Spinal cord (tissue), 10 donors: ENCODE measurements around the gene HNRNPM. TPM values are rescaled to one million over a fixed set of nuclear protein-coding genes. Genes with fewer than 3 reads are reported as not detected.

ENCODE experiments used
- DNase-seq, 6 donors: peaks; one replicate each; pipeline versions ENCODE4 v3.0.0 to v3.0.0-alpha.2; 2013 to 2015; ENCODE audit warnings: low spot score in 6 of 6, low read depth in 4 of 6
- H3K27ac ChIP-seq: one replicate; pipeline ENCODE4 v1.5.1; 2013; ENCODE audit warnings: low read depth, low read length, control low read depth
- H3K27me3 ChIP-seq: one replicate; pipeline ENCODE4 v1.6.1; 2013; ENCODE audit warnings: low read length; ENCODE audit not compliant: control insufficient read depth, insufficient read depth
- H3K36me3 ChIP-seq: one replicate; pipeline ENCODE4 v1.6.1; 2013; ENCODE audit warnings: low read length; ENCODE audit not compliant: control insufficient read depth, insufficient read depth
- H3K4me1 ChIP-seq: one replicate; pipeline ENCODE4 v1.6.1; 2013; ENCODE audit warnings: low read length; ENCODE audit not compliant: control insufficient read depth, insufficient read depth
- H3K4me3 ChIP-seq: one replicate; pipeline ENCODE4 v1.5.1; 2013; ENCODE audit warnings: low read depth, low read length, control low read depth
- H3K9me3 ChIP-seq: one replicate; pipeline ENCODE4 v1.6.1; 2013; ENCODE audit warnings: low read length; ENCODE audit not compliant: control insufficient read depth, insufficient read depth
- WGBS: methylation state at CpG from one replicate; pipeline ENCODE4 v1.1.5; 2013; ENCODE audit warnings: missing lambda C conversion rate; ENCODE audit not compliant: insufficient coverage; 5-methylcytosine and 5-hydroxymethylcytosine counted together
- long read RNA-seq, 4 donors: transcript quantifications; one replicate each; lab custom pipeline, GENCODE V29; 2026
- polyA plus RNA-seq, 2 donors: library from polyadenylated mRNA; unstranded; fragments of 120-200 nt; gene quantifications; one replicate each; pipeline ENCODE4 v1.2.1, GENCODE V29; 2013; ENCODE audit not compliant: insufficient read length in 2 of 2
- total RNA-seq, 2 donors: library from RNA; depleted of rRNA in 1 of 2; stranded (reverse); fragments of 120-200 nt in 1 of 2; fragments of >200 nt in 1 of 2; gene quantifications; one replicate each; pipeline versions ENCODE4 v1.2.3 to v1.2.4, GENCODE V29; 2013 to 2014
- donor health status: healthy.

Gene HNRNPM, protein sequence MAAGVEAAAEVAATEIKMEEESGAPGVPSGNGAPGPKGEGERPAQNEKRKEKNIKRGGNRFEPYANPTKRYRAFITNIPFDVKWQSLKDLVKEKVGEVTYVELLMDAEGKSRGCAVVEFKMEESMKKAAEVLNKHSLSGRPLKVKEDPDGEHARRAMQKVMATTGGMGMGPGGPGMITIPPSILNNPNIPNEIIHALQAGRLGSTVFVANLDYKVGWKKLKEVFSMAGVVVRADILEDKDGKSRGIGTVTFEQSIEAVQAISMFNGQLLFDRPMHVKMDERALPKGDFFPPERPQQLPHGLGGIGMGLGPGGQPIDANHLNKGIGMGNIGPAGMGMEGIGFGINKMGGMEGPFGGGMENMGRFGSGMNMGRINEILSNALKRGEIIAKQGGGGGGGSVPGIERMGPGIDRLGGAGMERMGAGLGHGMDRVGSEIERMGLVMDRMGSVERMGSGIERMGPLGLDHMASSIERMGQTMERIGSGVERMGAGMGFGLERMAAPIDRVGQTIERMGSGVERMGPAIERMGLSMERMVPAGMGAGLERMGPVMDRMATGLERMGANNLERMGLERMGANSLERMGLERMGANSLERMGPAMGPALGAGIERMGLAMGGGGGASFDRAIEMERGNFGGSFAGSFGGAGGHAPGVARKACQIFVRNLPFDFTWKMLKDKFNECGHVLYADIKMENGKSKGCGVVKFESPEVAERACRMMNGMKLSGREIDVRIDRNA
- total RNA-seq, result 10 to 100 TPM; 54.8 to 69.2 TPM
- polyA plus RNA-seq, result 100 to 1,000 TPM; 230 to 258 TPM
- long read RNA-seq, donor 1, transcript HNRNPM-216 (1 exons, 1,809 nt), result major isoform, 43 of 84 reads
- long read RNA-seq, donor 1, partial matches to known transcripts, result 18 of 84 reads
- long read RNA-seq, donor 1, other reads (novel, unspliced or antisense), result 22 of 84 reads
- long read RNA-seq, donor 2, transcript HNRNPM-216 (1 exons, 1,809 nt), result major isoform, 6 of 17 reads
- long read RNA-seq, donor 2, partial matches to known transcripts, result 11 of 17 reads
- long read RNA-seq, donor 2, other reads (novel, unspliced or antisense), result 0 of 17 reads
- long read RNA-seq, donor 3, transcript HNRNPM-216 (1 exons, 1,809 nt), result major isoform, 18 of 31 reads
- long read RNA-seq, donor 3, partial matches to known transcripts, result 8 of 31 reads
- long read RNA-seq, donor 3, other reads (novel, unspliced or antisense), result 5 of 31 reads
- long read RNA-seq, donor 4, transcript HNRNPM-216 (1 exons, 1,809 nt), result major isoform, 45 of 88 reads
- long read RNA-seq, donor 4, partial matches to known transcripts, result 22 of 88 reads
- long read RNA-seq, donor 4, other reads (novel, unspliced or antisense), result 21 of 88 reads

DNA sequence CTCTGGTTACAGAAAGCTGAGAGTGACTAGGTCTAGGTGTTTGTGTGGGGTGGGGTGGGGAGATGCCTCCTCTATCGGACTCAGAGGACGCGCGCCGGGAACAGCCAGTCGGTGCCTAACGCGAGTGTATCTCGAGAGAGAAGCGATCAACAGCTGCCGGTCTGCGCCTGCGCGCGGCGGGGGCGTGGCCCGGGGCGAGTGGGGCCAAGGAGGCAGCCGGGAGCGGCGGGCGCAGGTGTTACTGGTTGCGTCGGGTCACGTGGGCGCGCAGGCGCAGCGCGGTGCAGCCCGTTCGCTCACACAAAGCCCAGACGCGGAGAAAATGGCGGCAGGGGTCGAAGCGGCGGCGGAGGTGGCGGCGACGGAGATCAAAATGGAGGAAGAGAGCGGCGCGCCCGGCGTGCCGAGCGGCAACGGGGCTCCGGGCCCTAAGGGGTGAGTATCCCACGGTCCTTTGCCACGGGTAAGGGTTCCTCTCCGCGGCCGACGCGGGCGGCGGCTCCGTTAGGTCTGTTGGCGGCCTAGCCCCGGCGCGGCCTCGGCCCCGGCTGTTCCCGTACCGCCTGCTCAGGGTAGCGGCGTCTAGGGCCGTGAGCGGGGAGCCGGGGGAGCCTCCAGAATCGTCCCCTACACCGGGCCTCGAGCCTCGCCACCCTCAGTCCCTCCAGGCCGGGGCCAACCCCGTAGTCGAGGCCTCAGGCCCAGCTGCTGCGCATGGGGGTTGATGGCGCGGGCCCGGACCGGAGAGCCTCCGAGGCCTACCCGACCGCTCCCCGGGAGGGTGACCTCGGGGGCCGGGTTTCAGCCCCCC, at the start of gene HNRNPM:
HNRNPM (plus strand) TSS at position 299 of the 811 bp plus-strand sequence; CDS start at position 323, 24 bp downstream.
- no peaks in the 10 kb centered on the region for H3K27me3 ChIP-seq
- no peaks in the 10 kb centered on the region for H3K9me3 ChIP-seq
- peaks cover 22% of the 10 kb centered on the region for H3K4me1 ChIP-seq
- H3K4me3 ChIP-seq, result peak within 1 kb of the TSS; percentile 87
- under 1% methylated on average over 87 of the region's 93 CpGs for WGBS
- peaks cover 18% of the 10 kb centered on the region for H3K36me3 ChIP-seq
- DNase-seq, result peak; percentile 87 to 99 (median 96)
- H3K27ac ChIP-seq, result peak within 1 kb of the TSS; percentile 85

DNA sequence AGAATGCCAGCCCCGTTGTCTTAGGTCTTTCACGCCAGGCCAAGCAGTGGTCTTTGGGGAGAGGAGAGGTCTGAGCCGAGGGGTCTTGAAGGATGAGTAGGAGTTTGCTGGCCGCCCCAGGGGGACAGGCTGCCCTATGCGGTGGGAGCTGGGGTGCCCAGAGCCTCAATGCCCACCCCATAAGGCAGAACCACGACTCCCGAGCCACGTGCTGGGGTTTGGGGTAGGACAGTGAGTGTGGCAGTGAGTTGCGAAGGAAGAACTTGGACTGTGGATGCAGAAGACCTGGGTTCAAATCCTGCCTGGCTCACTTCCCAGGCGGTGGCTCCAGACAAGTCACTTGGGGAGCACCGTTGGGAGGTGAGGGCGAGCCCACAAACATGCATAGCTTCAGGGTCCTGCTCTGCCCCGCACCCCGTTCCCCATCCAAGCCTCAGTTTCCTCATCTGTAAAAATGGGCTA, 49.1 kb upstream of the HNRNPM start:
- DNase-seq, result no peak
- WGBS, result 88% methylated on average over 11 of the region's 14 CpGs
- no peaks in the 10 kb centered on the region for H3K9me3 ChIP-seq
- H3K27ac ChIP-seq, result no peak overlapping the region
- no peak overlapping the region for H3K4me3 ChIP-seq
- no peaks in the 10 kb centered on the region for H3K27me3 ChIP-seq
- peaks cover 77% of the 10 kb centered on the region for H3K4me1 ChIP-seq
- peaks cover 86% of the 10 kb centered on the region for H3K36me3 ChIP-seq

- WGBS, result 89% methylated on average over 7 of the region's 7 CpGs
- H3K27ac ChIP-seq, result no peak overlapping the region
- H3K4me3 ChIP-seq, result no peak overlapping the region
- H3K4me1 ChIP-seq, result peaks cover 71% of the 10 kb centered on the region
- H3K36me3 ChIP-seq, result peaks cover 88% of the 10 kb centered on the region
- DNase-seq, result no peak
- H3K27me3 ChIP-seq, result no peaks in the 10 kb centered on the region
- H3K9me3 ChIP-seq, result no peaks in the 10 kb centered on the region
These were observed 48.6 kb upstream of the HNRNPM start for GRCh38 chr19:8396185-8396562.

DNA sequence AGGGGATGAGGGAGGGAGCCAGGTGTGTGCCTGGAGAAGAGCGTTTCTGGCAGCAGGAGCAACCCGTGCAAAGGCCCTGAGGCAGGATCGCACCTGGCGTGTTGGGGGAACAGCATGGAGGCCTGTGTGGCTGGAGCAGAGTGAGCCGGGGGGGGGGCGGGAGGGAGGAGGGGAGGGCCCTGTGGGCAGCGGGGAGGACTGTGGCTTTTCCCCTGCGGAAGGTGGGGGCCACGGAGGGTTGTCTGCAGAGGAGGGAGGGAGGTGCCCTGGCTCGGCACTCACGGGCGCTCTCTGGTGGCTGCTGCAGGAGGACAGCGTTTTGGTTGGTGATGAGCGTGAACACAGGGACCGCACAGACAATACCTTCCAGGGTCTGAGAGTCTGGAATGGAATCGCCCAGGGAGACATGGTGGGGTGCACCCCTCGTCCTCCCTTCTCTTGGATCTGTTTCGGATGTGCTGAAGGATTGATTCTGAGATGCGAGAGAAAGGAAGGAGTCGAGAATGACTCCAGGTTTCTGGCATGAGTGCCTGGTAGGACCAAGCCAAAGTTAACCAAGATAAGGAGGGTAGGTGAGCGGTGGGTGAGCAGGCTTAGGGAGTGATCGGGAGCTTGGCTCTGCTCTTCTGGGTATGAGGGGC, 48.1 kb upstream of the HNRNPM start:
- Histone ChIP-seq H3K9me3 (no peaks in the 10 kb centered on the region), H3K27me3 (no peaks in the 10 kb centered on the region), H3K36me3 (peaks cover 85% of the 10 kb centered on the region), H3K4me1 (peaks cover 66% of the 10 kb centered on the region), H3K4me3 (no peak overlapping the region), H3K27ac (no peak overlapping the region)
- 58% methylated on average over 21 of the region's 22 CpGs for WGBS
- peak in 2 of 6 donors; percentile 19 to 51 for DNase-seq

DNA sequence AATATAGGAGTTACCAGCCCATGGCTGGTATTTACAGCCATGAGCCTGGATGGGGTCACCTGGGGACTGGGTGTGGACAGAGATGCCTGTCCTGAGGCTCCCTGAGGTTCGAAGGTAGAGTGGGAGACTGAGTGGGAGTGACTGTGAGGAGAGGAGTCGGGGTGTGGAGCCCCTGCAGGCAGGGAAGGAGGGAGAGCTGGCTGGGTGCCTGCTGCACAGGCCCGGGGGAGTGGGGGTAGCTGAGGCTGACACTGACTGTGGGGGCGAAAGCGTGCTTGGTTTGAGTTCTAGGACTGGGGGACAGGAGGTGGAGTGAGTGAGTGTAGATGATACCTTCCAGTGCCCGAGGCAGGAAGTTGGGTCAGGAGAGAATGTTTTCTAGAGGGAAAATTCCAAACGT, 47.5 kb upstream of the HNRNPM start:
- no peak overlapping the region for H3K27ac ChIP-seq
- no peaks in the 10 kb centered on the region for H3K9me3 ChIP-seq
- H3K27me3 ChIP-seq, result no peaks in the 10 kb centered on the region
- H3K36me3 ChIP-seq, result peaks cover 85% of the 10 kb centered on the region
- 76% methylated on average over 7 of the region's 7 CpGs for WGBS
- no peak overlapping the region for H3K4me3 ChIP-seq
- DNase-seq, result no peak
- peaks cover 60% of the 10 kb centered on the region for H3K4me1 ChIP-seq

- Histone ChIP-seq H3K36me3 (peaks cover 89% of the 10 kb centered on the region), H3K4me3 (no peak overlapping the region), H3K27ac (no peak overlapping the region), H3K9me3 (no peaks in the 10 kb centered on the region), H3K4me1 (peaks cover 55% of the 10 kb centered on the region), H3K27me3 (no peaks in the 10 kb centered on the region)
- no peak for DNase-seq
- 83% methylated on average over 9 of the region's 10 CpGs for WGBS
These were observed 46.9 kb upstream of the HNRNPM start for GRCh38 chr19:8397746-8398310.

DNA sequence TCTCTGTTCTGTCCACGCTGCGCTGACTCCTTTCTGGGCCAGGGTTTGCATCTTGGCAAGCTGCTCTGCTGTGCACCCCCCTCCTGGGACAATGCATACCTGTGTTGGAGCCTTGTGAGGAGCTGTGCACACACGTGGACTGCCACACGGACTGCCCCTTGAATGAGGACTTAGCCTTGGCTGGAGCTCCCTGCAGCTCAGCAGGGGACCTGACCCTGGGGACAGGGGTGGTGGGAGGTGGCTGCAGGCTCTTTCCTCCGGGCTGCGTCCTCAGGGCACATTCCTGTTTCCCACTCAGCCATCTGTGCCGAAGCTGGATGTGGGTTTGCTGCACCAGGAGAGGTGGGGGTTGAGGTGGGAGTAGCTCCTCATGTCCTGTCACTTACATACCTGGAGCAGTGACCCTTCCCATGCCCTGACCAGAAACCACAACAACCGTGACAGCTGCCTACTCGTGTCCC, 46.4 kb upstream of the HNRNPM start:
- H3K9me3 ChIP-seq, result no peaks in the 10 kb centered on the region
- 71% methylated on average over 5 of the region's 9 CpGs for WGBS
- no peak for DNase-seq

GRCh38 chr19:8399681-8400188, 45.0 kb upstream of the HNRNPM start:
- Histone ChIP-seq H3K9me3 (no peaks in the 10 kb centered on the region), H3K27ac (no peak overlapping the region), H3K4me1 (peaks cover 36% of the 10 kb centered on the region), H3K27me3 (no peaks in the 10 kb centered on the region), H3K4me3 (no peak overlapping the region), H3K36me3 (peaks cover 89% of the 10 kb centered on the region)
- DNase-seq, result no peak
- WGBS, result 93% methylated on average over 30 of the region's 34 CpGs

More for the DNA sequence above, 46.4 kb upstream of the HNRNPM start:
- peaks cover 50% of the 10 kb centered on the region for H3K4me1 ChIP-seq
- H3K36me3 ChIP-seq, result peaks cover 89% of the 10 kb centered on the region
- H3K27ac ChIP-seq, result no peak overlapping the region
- no peaks in the 10 kb centered on the region for H3K27me3 ChIP-seq
- no peak overlapping the region for H3K4me3 ChIP-seq
